Measurements from ENCODE around the gene NPPA.

- TF ChIP-seq CTCF (IDR thresholded peaks at IDR 0.05) (no peak), ZFX (IDR thresholded peaks at IDR 0.05; ENCODE audit: borderline replicate concordance) (no peak)
Observed at GRCh38 chr1:11806307-11806936, 41.2 kb downstream of the NPPA start.

All from 22Rv1 (cell line).